Activated naive CD4-positive, alpha-beta T cell treated with anti-CD3 and anti-CD28 coated beads, Interleukin-2, amount 50 U/mL, for 72 hours (primary cell): ENCODE data around the gene NCOA7. TPM values are rescaled to one million over a fixed set of nuclear protein-coding genes. Genes with fewer than 3 reads are reported as not detected.
A peak's percentile ranks its signal among the peaks of the same experiment; 100 is the strongest.
"Not testable (repeated sequence)": the region's sequence is repeated elsewhere in the genome, so short reads cannot be mapped to it uniquely, and the experiment has no call there.

ENCODE experiments used
- ATAC-seq, 2 donors: fragments of 150-1000 bp; cut with Tn5 transposase; 2 replicates each; pipeline ENCODE4 v1.10.0; 2021; ENCODE audit warnings: mild to moderate bottlenecking in 2 of 2, moderate library complexity in 2 of 2
- DNase-seq, 2 donors: peaks; one replicate each; pipeline ENCODE4 v3.0.0; 2021 to 2022; ENCODE audit warnings: low spot score in 2 of 2
- H3K27ac Mint-ChIP-seq, 2 donors: one replicate each; pipeline ENCODE4 v1.8.0; 2022; ENCODE audit warnings: mild to moderate bottlenecking in 2 of 2, mixed read lengths in 2 of 2
- H3K36me3 Mint-ChIP-seq, 2 donors: one replicate each; pipeline ENCODE4 v1.8.0; 2022; ENCODE audit warnings: mixed read lengths in 2 of 2
- H3K9me3 Mint-ChIP-seq, 2 donors: one replicate each; pipeline ENCODE4 v1.8.0; 2022; ENCODE audit warnings: mixed read lengths in 2 of 2
- total RNA-seq, 2 donors: library from RNA; stranded (reverse); gene quantifications; one replicate each; pipeline ENCODE4 v1.2.3, GENCODE V29; 2022

NCOA7 gene
- total RNA-seq, 2 donors from 2014 or later: 50.8 to 58.8 TPM

DNA sequence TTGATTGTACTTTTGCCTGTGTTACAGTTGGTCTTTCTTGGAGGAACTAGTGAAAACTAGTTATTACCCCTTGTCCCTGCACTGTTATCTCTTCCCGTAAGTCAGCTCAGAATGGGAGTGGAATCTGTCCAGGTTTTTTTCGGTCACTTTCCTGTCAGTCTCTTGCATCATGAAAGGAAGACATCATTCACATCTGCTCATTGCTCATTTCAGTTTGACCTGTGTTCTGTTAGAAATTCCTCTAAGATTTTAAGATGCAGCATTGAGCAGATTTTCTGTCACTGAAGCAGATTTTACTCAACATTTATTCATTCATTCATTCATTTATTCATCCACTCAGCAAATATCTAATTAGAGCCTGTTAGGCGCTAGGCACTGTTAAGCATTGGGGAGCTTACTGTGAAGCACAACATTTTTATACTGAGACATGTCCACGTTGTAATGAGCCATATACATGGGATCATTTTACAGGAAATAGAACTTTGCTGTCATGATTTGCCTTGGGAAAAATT, 132.7 kb downstream of the NCOA7 start:
- Mint-ChIP-seq H3K36me3 (peaks cover 24 to 65% of the 10 kb centered on the region in 2 donors), H3K27ac (peak overlapping the region in 1 of 2 donors; percentile 11), H3K9me3 (no peaks in the 10 kb centered on the region)
- ATAC-seq: no peak
- no peak for DNase-seq

GRCh38 chr6:125924169-125924568, 133.4 kb downstream of the NCOA7 start:
- H3K27ac Mint-ChIP-seq: peak overlapping the region in 1 of 2 donors; percentile 22
- peak; percentile 46 to 53 for ATAC-seq
- no peak for DNase-seq
- peaks cover 23 to 66% of the 10 kb centered on the region in 2 donors for H3K36me3 Mint-ChIP-seq
- no peaks in the 10 kb centered on the region for H3K9me3 Mint-ChIP-seq

DNA sequence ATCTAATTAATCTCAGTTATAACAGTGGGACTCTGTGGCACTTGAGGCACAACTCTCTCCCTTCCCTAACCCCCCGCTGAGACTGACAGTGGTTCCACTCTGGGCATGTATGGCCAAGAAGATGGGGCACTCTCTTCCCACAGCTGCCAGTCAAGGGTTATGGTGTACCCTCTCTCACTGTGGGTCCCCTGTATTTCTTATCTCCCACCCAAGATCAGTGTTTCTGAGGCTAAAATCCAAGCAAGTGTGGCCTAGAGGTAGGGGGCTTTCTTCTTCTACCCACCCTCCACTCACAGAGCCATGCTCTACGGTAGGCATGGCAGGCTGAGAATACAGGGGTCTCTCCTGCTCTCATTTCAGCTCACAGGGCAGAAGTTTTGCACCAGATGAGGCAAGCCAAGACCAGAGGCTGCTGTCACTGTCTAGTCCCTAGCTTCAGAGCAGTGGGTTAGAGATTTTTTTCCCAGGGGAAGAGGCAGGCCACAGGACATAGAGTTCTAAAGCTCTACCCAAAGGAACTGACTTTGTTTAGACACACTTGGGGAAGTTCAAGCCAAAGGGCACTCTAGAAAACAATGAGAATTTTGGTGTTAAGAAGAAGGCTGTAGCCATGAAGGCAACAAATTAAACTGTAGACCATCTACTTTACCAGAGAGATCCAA, 134.1 kb downstream of the NCOA7 start:
- H3K27ac Mint-ChIP-seq: peak overlapping the region in 1 of 2 donors; percentile 82
- peaks cover 20 to 61% of the 10 kb centered on the region in 2 donors for H3K36me3 Mint-ChIP-seq
- ATAC-seq (peak in 1 of 2 donors; percentile 25), DNase-seq (no peak)
- no peaks in the 10 kb centered on the region for H3K9me3 Mint-ChIP-seq

DNA sequence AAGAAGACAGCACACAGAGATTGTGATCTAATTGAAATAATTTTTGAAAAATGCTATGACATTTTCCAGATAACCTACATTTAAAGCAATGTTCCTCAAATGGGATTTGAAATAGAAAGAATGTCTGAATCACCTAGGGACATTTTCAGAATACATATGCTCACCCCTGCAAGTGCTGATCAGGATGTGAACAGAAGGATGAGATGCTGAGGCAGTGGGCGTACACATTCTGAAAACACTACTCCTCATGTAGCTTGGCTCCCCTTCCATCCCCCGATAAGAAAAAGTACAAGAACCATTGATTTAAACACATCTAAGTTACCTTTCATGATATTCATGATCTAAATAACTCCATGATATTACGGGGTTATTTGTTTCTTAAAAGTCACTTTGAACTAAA, 136.0 kb downstream of the NCOA7 start:
- H3K36me3 Mint-ChIP-seq: peaks cover 28 to 60% of the 10 kb centered on the region in 2 donors
- H3K9me3 Mint-ChIP-seq: peaks cover 2% of the 10 kb centered on the region in 2 donors
- ATAC-seq (peak in 1 of 2 donors; percentile 39), DNase-seq (no peak)
- H3K27ac Mint-ChIP-seq: peak overlapping the region in 1 of 2 donors; percentile 9

- Mint-ChIP-seq H3K36me3 (peaks cover 32 to 55% of the 10 kb centered on the region in 2 donors), H3K27ac (no peak overlapping the region), H3K9me3 (peaks cover 4 to 5% of the 10 kb centered on the region in 2 donors)
- ATAC-seq (no peak), DNase-seq (no peak)
These were observed 137.0 kb downstream of the NCOA7 start for GRCh38 chr6:125927761-125928160.

DNA sequence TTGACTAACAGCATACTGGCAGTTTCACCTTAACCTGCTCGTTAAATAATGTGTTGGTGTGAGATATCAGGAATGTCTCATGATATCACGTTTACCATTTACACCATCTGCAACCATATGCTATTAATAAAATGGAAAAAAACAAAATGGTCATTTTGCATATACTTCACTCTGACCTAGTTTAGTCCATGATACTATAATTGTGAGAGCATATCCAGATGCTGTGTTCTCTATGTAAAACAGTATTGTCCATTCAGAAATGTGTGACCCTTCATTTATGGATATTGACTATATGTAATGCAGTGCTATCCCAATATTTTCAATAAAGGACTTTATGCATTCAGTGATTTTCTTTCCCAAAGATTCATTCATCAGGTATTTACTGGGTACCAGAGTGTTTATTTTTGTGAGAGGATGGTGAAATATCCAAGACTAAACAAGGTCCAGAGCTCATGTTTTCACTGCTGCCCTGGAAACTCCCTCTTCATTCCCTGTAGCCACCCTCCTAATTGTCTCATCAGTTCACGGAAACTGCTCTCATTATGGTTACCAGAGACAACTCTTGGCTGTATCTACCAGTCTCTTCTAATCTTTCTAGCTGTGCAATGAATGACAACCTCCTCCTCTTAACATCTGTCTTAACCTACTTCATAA, 140.1 kb downstream of the NCOA7 start:
- Mint-ChIP-seq H3K27ac (no peak overlapping the region), H3K36me3 (peaks cover 18 to 32% of the 10 kb centered on the region in 2 donors), H3K9me3 (peaks cover 4 to 5% of the 10 kb centered on the region in 2 donors)
- DNase-seq: no peak
- no peak for ATAC-seq

- H3K36me3 Mint-ChIP-seq: peaks cover 18 to 32% of the 10 kb centered on the region in 2 donors
- peak overlapping the region; percentile 61 to 83 for H3K27ac Mint-ChIP-seq
- peaks cover 4 to 5% of the 10 kb centered on the region in 2 donors for H3K9me3 Mint-ChIP-seq
- DNase-seq (no peak), ATAC-seq (peak; percentile 76 to 97)
These were observed 141.1 kb downstream of the NCOA7 start for GRCh38 chr6:125931733-125932450.

GRCh38 chr6:125932451-125932795, 141.7 kb downstream of the NCOA7 start:
- Mint-ChIP-seq H3K36me3 (peaks cover 18 to 32% of the 10 kb centered on the region in 2 donors), H3K9me3 (peaks cover 4 to 5% of the 10 kb centered on the region in 2 donors), H3K27ac (peak overlapping the region in 1 of 2 donors; percentile 83)
- DNase-seq (no peak), ATAC-seq (no peak)

- not testable (repeated sequence) for ATAC-seq, DNase-seq, H3K27ac Mint-ChIP-seq, H3K9me3 Mint-ChIP-seq
- peaks cover 12 to 17% of the 10 kb centered on the region in 2 donors for H3K36me3 Mint-ChIP-seq
These were observed 144.8 kb downstream of the NCOA7 start for GRCh38 chr6:125935520-125935919.

GRCh38 chr6:125939026-125939425, 148.3 kb downstream of the NCOA7 start:
- DNase-seq (no peak), ATAC-seq (no peak)
- H3K27ac Mint-ChIP-seq: no peak overlapping the region
- H3K36me3 Mint-ChIP-seq: no peaks in the 10 kb centered on the region
- no peaks in the 10 kb centered on the region for H3K9me3 Mint-ChIP-seq

DNA sequence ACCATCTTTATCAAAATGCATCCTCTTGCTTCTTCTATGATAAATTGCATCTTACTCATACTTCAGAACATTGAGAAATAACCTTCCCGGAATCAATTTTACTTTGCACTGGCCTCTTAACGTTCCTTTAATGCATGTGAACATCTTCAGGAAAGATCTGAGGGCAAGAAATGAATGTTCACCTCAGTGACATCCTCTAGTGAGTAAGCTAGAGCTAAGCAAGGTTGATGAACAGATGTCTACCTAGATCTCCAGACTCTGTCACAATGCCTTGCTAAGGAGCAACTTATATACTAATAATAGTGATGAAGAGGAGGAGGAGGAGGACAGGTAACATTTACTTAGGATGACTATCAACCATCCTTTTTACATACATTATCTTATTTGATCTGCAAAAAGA, 149.0 kb downstream of the NCOA7 start:
- no peaks in the 10 kb centered on the region for H3K36me3 Mint-ChIP-seq
- no peak overlapping the region for H3K27ac Mint-ChIP-seq
- no peak for DNase-seq
- ATAC-seq: peak; percentile 29 to 84
- H3K9me3 Mint-ChIP-seq: no peaks in the 10 kb centered on the region

DNA sequence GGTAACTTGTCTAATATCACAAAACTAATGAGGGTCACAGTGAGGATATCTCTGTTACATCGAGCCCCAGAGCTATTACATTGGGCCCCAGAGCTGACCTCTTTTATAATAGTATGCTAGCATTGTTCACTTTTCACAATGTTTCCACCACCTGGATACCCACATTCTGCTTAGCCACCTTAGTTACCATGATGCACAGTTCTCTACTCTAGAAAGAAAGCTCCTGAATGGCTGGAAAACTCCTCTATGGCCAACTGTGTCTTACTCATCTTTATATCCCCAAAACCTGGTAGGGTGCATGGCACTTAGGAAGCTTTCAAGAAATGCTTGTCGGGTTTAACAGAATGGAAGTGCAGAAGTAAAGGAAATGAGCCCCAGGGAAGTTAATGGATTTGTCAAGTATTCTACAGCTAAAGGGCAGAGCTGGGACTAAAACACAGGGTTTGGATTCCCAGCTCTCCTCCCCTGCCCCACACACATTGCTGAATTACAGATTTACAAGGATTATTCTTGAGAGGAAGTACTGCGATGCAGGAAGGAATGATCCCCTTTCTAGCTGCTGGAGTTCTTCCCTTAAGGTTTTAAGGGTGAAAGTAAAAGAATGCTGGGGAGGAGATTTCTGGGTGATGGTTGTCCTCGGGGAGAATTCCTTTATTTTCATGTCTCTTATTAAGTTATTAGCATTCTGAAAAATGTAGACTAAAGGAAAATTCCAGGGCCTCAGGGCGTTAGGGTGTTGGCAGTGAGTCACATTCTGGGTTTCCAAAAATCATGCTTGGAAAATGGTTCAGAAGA, 149.7 kb downstream of the NCOA7 start:
- Mint-ChIP-seq H3K27ac (no peak overlapping the region), H3K36me3 (no peaks in the 10 kb centered on the region), H3K9me3 (no peaks in the 10 kb centered on the region)
- DNase-seq: no peak
- ATAC-seq: peak in 1 of 2 donors; percentile 21

- H3K36me3 Mint-ChIP-seq: no peaks in the 10 kb centered on the region
- H3K27ac Mint-ChIP-seq: peak overlapping the region in 1 of 2 donors; percentile 1
- ATAC-seq (no peak), DNase-seq (no peak)
- H3K9me3 Mint-ChIP-seq: no peaks in the 10 kb centered on the region
These were observed 152.1 kb downstream of the NCOA7 start for GRCh38 chr6:125942672-125943527.

DNA sequence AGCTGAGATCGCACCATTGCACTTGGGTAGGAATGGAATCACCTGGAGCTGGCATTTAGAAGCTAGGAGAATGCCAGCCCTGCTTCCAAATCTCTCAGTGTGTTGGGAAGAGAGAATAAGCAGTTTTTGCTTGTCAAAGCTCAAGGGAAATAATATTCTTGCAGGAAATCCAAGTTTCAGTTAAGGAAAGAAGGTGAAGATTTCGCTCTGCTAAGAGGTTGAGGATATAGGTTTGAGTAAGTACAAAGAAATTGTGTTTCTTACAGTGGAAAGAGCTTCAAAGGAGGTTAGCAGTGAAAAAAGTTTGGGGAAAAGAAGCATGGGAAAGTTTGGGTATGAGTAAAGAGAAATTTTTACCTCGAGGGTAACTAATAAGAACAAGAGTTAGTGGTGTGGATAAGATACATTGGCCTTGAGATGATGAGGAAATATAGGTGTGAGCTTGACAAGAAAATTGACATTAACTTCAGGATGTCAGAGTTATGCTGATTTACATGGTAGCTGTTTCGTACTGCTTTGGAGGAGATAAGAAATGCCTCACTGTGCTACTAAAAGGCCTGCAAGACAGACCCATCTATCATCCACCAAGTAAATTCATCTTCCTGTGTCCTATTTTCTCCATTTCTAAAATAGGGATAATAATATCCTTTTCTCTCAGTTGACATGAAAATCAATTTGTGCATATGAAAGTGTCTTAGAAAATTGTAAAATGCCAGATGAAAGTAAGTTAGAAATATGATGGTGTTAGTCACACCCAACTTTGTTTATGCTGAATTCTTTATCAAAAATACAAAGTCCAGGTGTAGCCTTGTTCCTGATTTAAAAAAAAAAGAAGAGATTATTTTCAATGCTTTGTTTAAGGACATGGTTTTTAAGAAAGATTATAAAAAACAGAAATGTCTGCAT, 153.0 kb downstream of the NCOA7 start:
- ATAC-seq: peak in 1 of 2 donors; percentile 43
- Mint-ChIP-seq H3K36me3 (no peaks in the 10 kb centered on the region), H3K27ac (no peak overlapping the region), H3K9me3 (no peaks in the 10 kb centered on the region)
- DNase-seq: no peak

DNA sequence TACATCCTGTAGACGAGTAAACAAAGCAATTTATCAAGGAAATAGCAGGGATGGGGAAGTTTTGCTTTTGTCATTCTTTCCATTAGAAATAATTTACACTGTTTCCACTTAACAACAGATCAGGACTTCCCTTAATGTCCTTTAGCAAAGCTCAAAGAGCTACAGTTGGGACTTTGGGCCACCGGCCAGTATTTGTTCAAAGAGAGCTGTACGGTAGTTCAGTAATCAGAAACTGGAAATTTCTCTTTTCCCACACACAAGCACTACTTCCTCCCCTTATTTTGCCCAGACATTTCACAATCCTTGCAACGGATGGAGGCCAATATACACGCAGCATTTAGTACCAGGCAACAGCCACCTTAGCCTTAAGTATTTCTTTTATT, 153.7 kb downstream of the NCOA7 start:
- DNase-seq (no peak), ATAC-seq (no peak)
- no peaks in the 10 kb centered on the region for H3K9me3 Mint-ChIP-seq
- H3K27ac Mint-ChIP-seq: no peak overlapping the region
- H3K36me3 Mint-ChIP-seq: no peaks in the 10 kb centered on the region
